ENCODE results near the gene ANTXRL.

DNA sequence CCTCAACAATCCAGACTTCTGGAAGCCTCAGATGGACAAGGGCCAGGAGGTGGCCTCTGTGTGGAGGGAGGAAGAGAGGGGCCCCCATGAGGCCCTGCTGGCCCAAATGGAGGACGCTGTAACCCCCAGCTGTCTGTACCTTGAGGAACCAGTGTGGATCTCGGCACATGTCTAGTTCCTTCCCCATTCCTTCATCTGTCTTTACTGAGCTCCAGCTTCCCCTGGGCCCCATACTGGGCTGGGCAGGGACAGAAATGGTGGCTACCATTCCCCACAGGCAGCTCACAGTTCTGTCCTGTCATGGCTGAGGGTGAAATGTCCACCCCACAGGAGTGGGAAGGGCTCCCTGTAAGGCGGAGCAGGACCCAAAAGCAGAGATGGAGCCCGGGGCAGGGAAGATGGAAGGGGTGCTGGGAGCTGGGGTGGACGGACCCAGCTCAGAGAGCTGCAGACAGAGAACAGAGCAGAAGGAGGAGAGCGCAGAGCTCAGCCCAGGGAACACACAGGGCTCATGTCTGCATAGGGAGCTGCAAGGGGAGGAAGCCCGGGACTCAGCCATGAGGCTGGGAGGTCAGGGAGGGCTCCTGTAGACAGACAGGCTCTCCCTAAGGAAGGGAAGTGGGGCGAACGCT, 22.8 kb downstream of the ANTXRL start:
- TF ChIP-seq, protein P1, sequence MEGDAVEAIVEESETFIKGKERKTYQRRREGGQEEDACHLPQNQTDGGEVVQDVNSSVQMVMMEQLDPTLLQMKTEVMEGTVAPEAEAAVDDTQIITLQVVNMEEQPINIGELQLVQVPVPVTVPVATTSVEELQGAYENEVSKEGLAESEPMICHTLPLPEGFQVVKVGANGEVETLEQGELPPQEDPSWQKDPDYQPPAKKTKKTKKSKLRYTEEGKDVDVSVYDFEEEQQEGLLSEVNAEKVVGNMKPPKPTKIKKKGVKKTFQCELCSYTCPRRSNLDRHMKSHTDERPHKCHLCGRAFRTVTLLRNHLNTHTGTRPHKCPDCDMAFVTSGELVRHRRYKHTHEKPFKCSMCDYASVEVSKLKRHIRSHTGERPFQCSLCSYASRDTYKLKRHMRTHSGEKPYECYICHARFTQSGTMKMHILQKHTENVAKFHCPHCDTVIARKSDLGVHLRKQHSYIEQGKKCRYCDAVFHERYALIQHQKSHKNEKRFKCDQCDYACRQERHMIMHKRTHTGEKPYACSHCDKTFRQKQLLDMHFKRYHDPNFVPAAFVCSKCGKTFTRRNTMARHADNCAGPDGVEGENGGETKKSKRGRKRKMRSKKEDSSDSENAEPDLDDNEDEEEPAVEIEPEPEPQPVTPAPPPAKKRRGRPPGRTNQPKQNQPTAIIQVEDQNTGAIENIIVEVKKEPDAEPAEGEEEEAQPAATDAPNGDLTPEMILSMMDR (IDR thresholded peaks at IDR 0.05), result no peak
- TF ChIP-seq POLR2A (IDR thresholded peaks at IDR 0.05) (no peak), POLR2AphosphoS5 (IDR thresholded peaks at IDR 0.05) (no peak), EP300 (IDR thresholded peaks at IDR 0.05) (no peak)

Data from suprapubic skin (tissue), 4 donors.